Thoracic aorta (tissue), 2 donors: ENCODE data around the gene TAL2. TPM values are rescaled to one million over a fixed set of nuclear protein-coding genes. Genes with fewer than 3 reads are reported as not detected.

ENCODE experiments used
- ATAC-seq: fragments of 150-250 bp; one replicate; pipeline ENCODE4 v1.8.0; 2017; ENCODE audit warnings: low read depth; ENCODE audit not compliant: insufficient number of reproducible peaks, low FRiP score
- DNase-seq: peaks from one replicate; pipeline ENCODE4 v3.0.0-alpha.2; 2020; ENCODE audit warnings: low spot score
- H3K27ac ChIP-seq, 2 donors: fragments of 200-600 bp; sonication (generic); 1 replicate in 1 of 2; 2 replicates in 1 of 2; pipeline ENCODE4 v1.5.1; 2016; ENCODE audit warnings: mild to moderate bottlenecking in 2 of 2, moderate library complexity in 2 of 2
- H3K27me3 ChIP-seq: fragments of 200-600 bp; sonication (generic); replicated peaks from 2 replicates; pipeline ENCODE4 v1.6.0; 2016; ENCODE audit warnings: mild to moderate bottlenecking; ENCODE audit not compliant: insufficient read depth
- H3K36me3 ChIP-seq: fragments of 200-600 bp; sonication (generic); one replicate; pipeline ENCODE4 v1.5.1; 2016
- H3K4me1 ChIP-seq, 2 donors: fragments of 200-600 bp; sonication (generic); 1 replicate in 1 of 2; 2 replicates in 1 of 2; pipeline versions ENCODE4 v1.5.1 to v1.6.0; 2016; ENCODE audit warnings: low read depth in 2 of 2, mild to moderate bottlenecking in 1 of 2; ENCODE audit not compliant: control insufficient read depth in 1 of 2
- H3K4me3 ChIP-seq: fragments of 200-600 bp; sonication (generic); 2 replicates; pipeline ENCODE4 v1.5.1; 2016; ENCODE audit warnings: mild to moderate bottlenecking
- H3K9me3 ChIP-seq: fragments of 200-600 bp; sonication (generic); 2 replicates; pipeline ENCODE4 v1.5.1; 2016
- total RNA-seq, 2 donors: library from RNA; depleted of rRNA; stranded (reverse); fragments of >200 nt; gene quantifications; one replicate each; pipeline versions ENCODE4 v1.1.0 to v1.2.3, GENCODE V29; 2016
- TF ChIP-seq, protein P1 (sequence below): fragments of 200-600 bp; sonication (generic); IDR thresholded peaks from one replicate; pipeline ENCODE4 v1.5.1; 2019; ENCODE audit warnings: antibody characterized with exemption

Gene TAL2
- total RNA-seq, 2 donors from 2014 or later, result not detected

DNA sequence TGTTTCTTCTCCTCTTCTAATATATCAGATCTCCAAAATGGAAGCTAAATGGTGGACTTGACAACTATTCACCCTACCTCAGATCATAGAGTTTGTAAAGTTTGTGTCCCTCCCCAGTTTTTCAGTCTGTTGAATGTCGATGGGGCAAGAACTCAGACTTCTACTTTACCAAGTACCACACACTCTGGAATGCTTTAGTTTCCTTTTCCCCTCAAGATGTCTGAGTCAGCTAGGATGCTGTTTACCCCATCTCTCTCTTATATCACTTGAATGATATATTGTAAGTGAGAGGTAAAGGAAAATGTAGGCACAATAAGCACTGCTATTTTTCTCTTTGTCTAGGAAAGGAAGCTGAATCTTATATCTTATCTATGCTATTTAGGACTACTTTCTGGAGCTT is 25.9 kb upstream of the TAL2 start:
- Histone ChIP-seq H3K4me1 (no peaks in the 10 kb centered on the region), H3K27ac (no peak overlapping the region), H3K9me3 (peaks cover 2% of the 10 kb centered on the region), H3K4me3 (no peak overlapping the region), H3K36me3 (peaks cover 6% of the 10 kb centered on the region), H3K27me3 (no peaks in the 10 kb centered on the region)
- TF ChIP-seq, protein P1, sequence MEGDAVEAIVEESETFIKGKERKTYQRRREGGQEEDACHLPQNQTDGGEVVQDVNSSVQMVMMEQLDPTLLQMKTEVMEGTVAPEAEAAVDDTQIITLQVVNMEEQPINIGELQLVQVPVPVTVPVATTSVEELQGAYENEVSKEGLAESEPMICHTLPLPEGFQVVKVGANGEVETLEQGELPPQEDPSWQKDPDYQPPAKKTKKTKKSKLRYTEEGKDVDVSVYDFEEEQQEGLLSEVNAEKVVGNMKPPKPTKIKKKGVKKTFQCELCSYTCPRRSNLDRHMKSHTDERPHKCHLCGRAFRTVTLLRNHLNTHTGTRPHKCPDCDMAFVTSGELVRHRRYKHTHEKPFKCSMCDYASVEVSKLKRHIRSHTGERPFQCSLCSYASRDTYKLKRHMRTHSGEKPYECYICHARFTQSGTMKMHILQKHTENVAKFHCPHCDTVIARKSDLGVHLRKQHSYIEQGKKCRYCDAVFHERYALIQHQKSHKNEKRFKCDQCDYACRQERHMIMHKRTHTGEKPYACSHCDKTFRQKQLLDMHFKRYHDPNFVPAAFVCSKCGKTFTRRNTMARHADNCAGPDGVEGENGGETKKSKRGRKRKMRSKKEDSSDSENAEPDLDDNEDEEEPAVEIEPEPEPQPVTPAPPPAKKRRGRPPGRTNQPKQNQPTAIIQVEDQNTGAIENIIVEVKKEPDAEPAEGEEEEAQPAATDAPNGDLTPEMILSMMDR, result no peak
- ATAC-seq, result no peak
- DNase-seq, result no peak

DNA sequence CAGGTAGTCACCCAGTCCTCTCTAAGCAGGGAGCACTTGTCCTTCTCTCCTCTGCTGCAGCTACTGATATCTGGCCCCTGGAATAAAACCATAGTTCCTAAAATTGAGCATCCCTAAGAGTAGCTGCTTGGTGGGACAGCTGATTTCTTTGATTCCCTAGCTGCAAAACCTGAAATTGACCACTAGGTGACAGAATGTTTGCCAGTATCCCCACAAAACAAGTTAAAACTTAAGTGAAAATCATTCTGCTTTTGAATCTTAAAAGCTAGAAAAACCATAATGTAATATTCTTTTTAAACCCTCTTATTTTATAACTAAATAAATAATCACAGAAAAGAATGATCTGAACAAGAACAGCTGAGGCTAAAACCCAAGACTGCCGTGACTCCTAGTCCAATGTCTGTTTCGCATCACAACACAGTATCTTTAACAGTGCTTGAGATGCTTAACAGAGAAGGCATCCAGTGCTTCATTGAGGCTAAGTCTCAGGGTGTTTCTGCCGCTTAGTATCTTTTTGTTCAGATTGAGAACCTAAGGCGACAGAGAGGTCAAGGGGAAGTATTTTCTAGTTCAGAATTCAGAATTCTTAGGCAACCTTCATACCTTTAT is 24.4 kb upstream of the TAL2 start:
- Histone ChIP-seq H3K4me3 (no peak overlapping the region), H3K27ac (no peak overlapping the region), H3K9me3 (peaks cover 6% of the 10 kb centered on the region), H3K27me3 (no peaks in the 10 kb centered on the region), H3K4me1 (no peaks in the 10 kb centered on the region), H3K36me3 (peaks cover 6% of the 10 kb centered on the region)
- ATAC-seq (no peak), DNase-seq (no peak)
- TF ChIP-seq, protein P1, result peak; percentile 23

GRCh38 chr9:105639936-105640335 is 22.3 kb upstream of the TAL2 start:
- Histone ChIP-seq H3K36me3 (peaks cover under 1% of the 10 kb centered on the region), H3K4me1 (no peaks in the 10 kb centered on the region), H3K9me3 (peaks cover 6% of the 10 kb centered on the region), H3K27ac (no peak overlapping the region), H3K27me3 (no peaks in the 10 kb centered on the region), H3K4me3 (no peak overlapping the region)
- no peak for DNase-seq
- TF ChIP-seq, protein P1, result no peak
- no peak for ATAC-seq

GRCh38 chr9:105643795-105644194 is 18.5 kb upstream of the TAL2 start:
- no peak for ATAC-seq
- H3K36me3 ChIP-seq, result no peaks in the 10 kb centered on the region
- no peaks in the 10 kb centered on the region for H3K27me3 ChIP-seq
- H3K27ac ChIP-seq, result no peak overlapping the region
- H3K4me1 ChIP-seq, result no peaks in the 10 kb centered on the region
- H3K9me3 ChIP-seq, result peaks cover 6% of the 10 kb centered on the region
- TF ChIP-seq, protein P1, result no peak
- no peak overlapping the region for H3K4me3 ChIP-seq
- no peak for DNase-seq

- Histone ChIP-seq H3K36me3 (no peaks in the 10 kb centered on the region), H3K27me3 (no peaks in the 10 kb centered on the region), H3K4me1 (no peaks in the 10 kb centered on the region), H3K27ac (no peak overlapping the region), H3K4me3 (no peak overlapping the region), H3K9me3 (peaks cover under 1% of the 10 kb centered on the region)
- DNase-seq, result no peak
- TF ChIP-seq, protein P1, result no peak
- no peak for ATAC-seq
Observed at GRCh38 chr9:105646879-105647594, 15.2 kb upstream of the TAL2 start.
